Measurements from ENCODE around the gene LRRC47.

LRRC47 gene

GRCh38 chr1:3785045-3785444 lies 11.3 kb downstream of the LRRC47 start:
- no peak overlapping the region for H3K27ac ChIP-seq
- no peak for TF ChIP-seq CTCF (conservative IDR thresholded peaks at IDR 0.05)

DNA sequence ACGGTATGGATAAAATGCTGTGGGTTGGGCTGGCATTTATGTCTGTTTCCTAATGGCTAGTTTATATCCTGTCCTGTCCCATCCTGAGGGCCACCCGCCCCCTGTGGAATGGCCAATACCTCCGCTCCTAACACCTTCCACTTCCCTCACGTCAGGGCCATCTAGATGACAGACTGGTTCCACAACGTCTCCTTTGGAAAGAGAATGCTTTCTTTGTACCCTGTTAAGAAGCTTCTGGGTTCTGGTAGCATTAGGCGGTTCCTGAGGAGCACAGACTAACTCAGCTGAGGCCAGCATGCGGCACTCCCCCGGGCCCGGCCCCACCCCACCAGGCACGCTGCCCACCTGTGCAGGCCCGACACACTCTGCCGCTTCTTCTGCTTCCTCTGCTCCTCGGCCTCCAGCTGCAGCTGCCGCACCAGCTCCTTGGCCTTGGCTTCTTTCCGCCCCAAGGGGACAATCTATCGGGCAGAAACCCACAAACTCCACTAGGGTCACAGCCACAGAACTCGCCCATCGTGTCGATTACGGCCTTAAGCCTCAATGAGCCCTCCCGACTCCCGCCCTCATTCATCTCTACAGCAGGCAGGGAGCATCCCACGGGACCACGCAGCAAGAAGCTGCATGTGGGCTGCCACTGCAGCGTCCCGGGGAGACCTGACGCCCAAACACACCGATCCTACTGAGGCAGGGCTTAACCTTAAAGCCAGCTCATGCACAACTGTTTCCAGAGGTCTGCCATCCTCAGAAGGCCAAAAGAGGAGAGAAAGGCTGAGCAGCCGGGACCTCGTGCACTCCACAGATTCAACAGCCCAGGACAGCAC lies 12.4 kb downstream of the LRRC47 start:
- no peak for TF ChIP-seq CTCF (conservative IDR thresholded peaks at IDR 0.05)
- peak overlapping the region; percentile 77 for H3K27ac ChIP-seq

- H3K27ac ChIP-seq = peak overlapping the region; percentile 77
- no peak for TF ChIP-seq CTCF (conservative IDR thresholded peaks at IDR 0.05)
Measured at GRCh38 chr1:3780901-3781300, 15.4 kb downstream of the LRRC47 start.

- no peak for TF ChIP-seq CTCF (conservative IDR thresholded peaks at IDR 0.05)
- peak overlapping the region; percentile 77 for H3K27ac ChIP-seq
Measured at GRCh38 chr1:3779912-3780416, 16.3 kb downstream of the LRRC47 start.

- peak overlapping the region; percentile 77; the same call in 1 of the 2 replicates for H3K27ac ChIP-seq
- TF ChIP-seq CTCF (conservative IDR thresholded peaks at IDR 0.05) = no peak
Measured at GRCh38 chr1:3779265-3779911, 16.9 kb downstream of the LRRC47 start.

- peak overlapping the region; percentile 44; the same call in 1 of the 2 replicates for H3K27ac ChIP-seq
- TF ChIP-seq CTCF (conservative IDR thresholded peaks at IDR 0.05) = no peak
Measured at GRCh38 chr1:3778590-3779264, 17.6 kb downstream of the LRRC47 start.
